G401.6 (cell line): ENCODE measurements around the gene PTGDR2.

Experiments used
- FAIRE-seq: peaks from 2 replicates; lab custom pipeline; 2012; peaks lifted over from hg19 to GRCh38; lab: Jason Lieb, UNC

PTGDR2 gene

GRCh38 chr11:60858731-60859464, 3.1 kb upstream of the PTGDR2 start:
- FAIRE-seq: no peak

GRCh38 chr11:60858236-60858635, 2.5 kb upstream of the PTGDR2 start:
- FAIRE-seq: no peak

- FAIRE-seq: no peak
These were observed 1.9 kb upstream of the PTGDR2 start for GRCh38 chr11:60857378-60858232.

GRCh38 chr11:60854847-60855725, 664 bp downstream of the PTGDR2 start:
- no peak for FAIRE-seq

- FAIRE-seq: no peak
These were observed 1.5 kb downstream of the PTGDR2 start for GRCh38 chr11:60854140-60854846.

GRCh38 chr11:60852982-60853950, 2.5 kb downstream of the PTGDR2 start:
- FAIRE-seq: no peak

- no peak for FAIRE-seq
These were observed 3.4 kb downstream of the PTGDR2 start for GRCh38 chr11:60852117-60852981.

- no peak for FAIRE-seq
These were observed 4.2 kb downstream of the PTGDR2 start for GRCh38 chr11:60851327-60852104.

GRCh38 chr11:60849641-60850520, 5.9 kb downstream of the PTGDR2 start:
- FAIRE-seq: no peak

- no peak for FAIRE-seq
These were observed 7.0 kb downstream of the PTGDR2 start for GRCh38 chr11:60848714-60849151.

- no peak for FAIRE-seq
These were observed 7.9 kb downstream of the PTGDR2 start for GRCh38 chr11:60847896-60848295.

- no peak for FAIRE-seq
These were observed 8.5 kb downstream of the PTGDR2 start for GRCh38 chr11:60847281-60847680.

- FAIRE-seq: no peak
These were observed 10.4 kb downstream of the PTGDR2 start for GRCh38 chr11:60845338-60845737.

- FAIRE-seq: no peak
These were observed 10.9 kb downstream of the PTGDR2 start for GRCh38 chr11:60844870-60845221.

GRCh38 chr11:60844045-60844869, 11.5 kb downstream of the PTGDR2 start:
- no peak for FAIRE-seq

GRCh38 chr11:60842668-60843600, 12.8 kb downstream of the PTGDR2 start:
- no peak for FAIRE-seq
